Measurements from ENCODE around the gene MLLT1. TPM values are rescaled to one million over a fixed set of nuclear protein-coding genes. Genes with fewer than 3 reads are reported as not detected.

MLLT1 gene
- total and polyA plus RNA-seq, 8 donors: 19.6 to 37.5 (median 25.4) TPM

DNA sequence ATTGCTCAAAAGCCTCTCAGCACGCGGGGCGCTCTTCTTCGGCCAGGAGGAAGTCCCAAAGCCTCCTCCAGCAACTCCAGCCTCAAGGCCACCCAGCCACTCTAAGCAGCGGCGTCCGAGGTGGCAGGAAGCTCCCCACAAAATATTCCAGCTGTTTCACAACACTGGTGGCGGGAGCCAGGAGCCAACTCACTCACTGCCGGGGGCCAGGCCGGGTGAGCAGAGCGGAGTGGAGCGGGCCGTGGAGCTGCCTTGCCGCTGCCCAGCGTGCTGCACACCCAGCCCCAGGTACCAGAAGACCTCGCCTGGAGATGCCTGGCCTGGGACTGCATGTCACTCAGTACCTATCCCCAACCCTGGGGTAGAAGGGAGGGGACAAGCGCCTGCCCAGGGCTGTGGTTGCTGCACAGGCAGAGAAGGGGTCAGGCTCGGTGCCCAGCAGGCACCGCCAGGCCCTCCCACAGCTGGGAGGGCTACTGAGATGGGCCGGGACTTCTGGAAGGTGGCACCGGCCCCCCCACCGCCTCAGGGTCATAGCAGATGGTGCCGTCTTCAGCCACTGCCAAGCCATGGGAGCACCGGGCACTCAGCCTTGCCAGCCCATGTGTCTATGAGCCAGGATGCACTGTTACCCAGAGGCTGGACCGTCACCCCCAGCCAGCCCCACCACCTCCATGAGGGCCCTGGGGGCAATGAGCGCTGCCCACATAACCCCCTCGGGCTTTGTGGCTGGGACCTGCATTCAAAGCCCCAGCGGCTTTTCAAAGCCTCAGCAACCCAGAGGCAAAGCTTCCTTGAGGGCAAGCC is 59.2 kb downstream of the MLLT1 start:
- no peaks in the 10 kb centered on the region for H3K27me3 ChIP-seq
- H3K4me1 ChIP-seq: peaks cover 0 to 8% (median 4%) of the 10 kb centered on the region in 3 donors
- peak in 1 of 4 donors; percentile 4 for ATAC-seq
- 89% methylated on average over 28 of the region's 28 CpGs for WGBS, 2 donors
- no peak overlapping the region for H3K27ac ChIP-seq
- DNase-seq: peak in 1 of 6 donors; percentile 74
- intact Hi-C loops (cut with DNase I): no loop called here
- peaks cover 0 to 11% (median 0%) of the 10 kb centered on the region in 3 donors for H3K36me3 ChIP-seq
- H3K4me3 ChIP-seq: no peak overlapping the region
- no peak for FAIRE-seq
- no peaks in the 10 kb centered on the region for H3K9me3 ChIP-seq
- TF ChIP-seq, protein P1, sequence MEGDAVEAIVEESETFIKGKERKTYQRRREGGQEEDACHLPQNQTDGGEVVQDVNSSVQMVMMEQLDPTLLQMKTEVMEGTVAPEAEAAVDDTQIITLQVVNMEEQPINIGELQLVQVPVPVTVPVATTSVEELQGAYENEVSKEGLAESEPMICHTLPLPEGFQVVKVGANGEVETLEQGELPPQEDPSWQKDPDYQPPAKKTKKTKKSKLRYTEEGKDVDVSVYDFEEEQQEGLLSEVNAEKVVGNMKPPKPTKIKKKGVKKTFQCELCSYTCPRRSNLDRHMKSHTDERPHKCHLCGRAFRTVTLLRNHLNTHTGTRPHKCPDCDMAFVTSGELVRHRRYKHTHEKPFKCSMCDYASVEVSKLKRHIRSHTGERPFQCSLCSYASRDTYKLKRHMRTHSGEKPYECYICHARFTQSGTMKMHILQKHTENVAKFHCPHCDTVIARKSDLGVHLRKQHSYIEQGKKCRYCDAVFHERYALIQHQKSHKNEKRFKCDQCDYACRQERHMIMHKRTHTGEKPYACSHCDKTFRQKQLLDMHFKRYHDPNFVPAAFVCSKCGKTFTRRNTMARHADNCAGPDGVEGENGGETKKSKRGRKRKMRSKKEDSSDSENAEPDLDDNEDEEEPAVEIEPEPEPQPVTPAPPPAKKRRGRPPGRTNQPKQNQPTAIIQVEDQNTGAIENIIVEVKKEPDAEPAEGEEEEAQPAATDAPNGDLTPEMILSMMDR (IDR thresholded peaks at IDR 0.05): no peak

- peaks cover 0 to 8% (median 4%) of the 10 kb centered on the region in 3 donors for H3K4me1 ChIP-seq
- FAIRE-seq (no peak), ATAC-seq (no peak), DNase-seq (peak in 1 of 6 donors; percentile 72)
- no peak overlapping the region for H3K4me3 ChIP-seq
- H3K9me3 ChIP-seq: no peaks in the 10 kb centered on the region
- intact Hi-C loops (cut with DNase I): loop anchor here in 1 of 3 donors (5.0 kb wide), 1 partner anchor 83 kb away; no protein-coding TSS in a partner anchor
- peaks cover 0 to 11% (median 0%) of the 10 kb centered on the region in 3 donors for H3K36me3 ChIP-seq
- H3K27ac ChIP-seq: no peak overlapping the region
- TF ChIP-seq, protein P1 (IDR thresholded peaks at IDR 0.05): no peak
- 77% methylated on average over 24 of the region's 24 CpGs for WGBS, 2 donors
- no peaks in the 10 kb centered on the region for H3K27me3 ChIP-seq
These were observed 60.0 kb downstream of the MLLT1 start for GRCh38 chr19:6219586-6220290.

DNA sequence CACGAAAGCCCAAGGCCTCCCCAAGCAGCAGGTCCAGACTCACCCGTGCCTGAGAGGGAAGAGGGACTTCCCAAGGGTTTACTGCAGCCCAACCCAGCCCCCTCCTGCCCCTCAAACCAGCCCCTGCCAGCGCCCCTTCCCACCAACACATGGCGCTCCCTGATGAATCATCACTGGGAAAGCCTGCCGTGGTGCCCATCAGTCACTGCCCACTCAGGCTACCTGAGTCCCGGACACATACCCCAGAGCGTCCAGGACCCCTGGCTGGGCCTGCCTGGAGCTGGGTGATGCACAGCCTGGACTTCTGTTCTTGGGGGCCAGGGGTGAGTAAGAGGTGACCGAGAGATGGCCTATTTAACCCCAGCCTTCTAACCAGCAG is 60.6 kb downstream of the MLLT1 start:
- FAIRE-seq (no peak), ATAC-seq (no peak), DNase-seq (peak in 1 of 6 donors; percentile 64)
- TF ChIP-seq, protein P1 (IDR thresholded peaks at IDR 0.05): no peak
- Histone ChIP-seq H3K27ac (no peak overlapping the region), H3K4me3 (no peak overlapping the region), H3K36me3 (peaks cover 0 to 11% (median 0%) of the 10 kb centered on the region in 3 donors), H3K4me1 (peaks cover 0 to 8% (median 4%) of the 10 kb centered on the region in 3 donors), H3K9me3 (no peaks in the 10 kb centered on the region), H3K27me3 (no peaks in the 10 kb centered on the region)
- intact Hi-C loops (cut with DNase I): loop anchor here in 1 of 3 donors (5.0 kb wide), 1 partner anchor 83 kb away; no protein-coding TSS in a partner anchor
- 78 to 79% methylated on average over 8 of the region's 8 CpGs for WGBS, 2 donors

GRCh38 chr19:6218491-6219146 is 61.2 kb downstream of the MLLT1 start:
- TF ChIP-seq, protein P1 (IDR thresholded peaks at IDR 0.05): peak; percentile 95 to 97 (median 97)
- peaks cover 0 to 8% (median 4%) of the 10 kb centered on the region in 3 donors for H3K4me1 ChIP-seq
- intact Hi-C loops (cut with DNase I): loop anchor here in 1 of 3 donors (5.0 kb wide), 1 partner anchor 84 kb away; no protein-coding TSS in a partner anchor
- WGBS, 2 donors: 49 to 57% methylated on average over 18 of the region's 18 CpGs
- DNase-seq (peak; percentile 68 to 95 (median 86)), ATAC-seq (peak; percentile 65 to 79 (median 78)), FAIRE-seq (no peak)
- H3K27ac ChIP-seq: no peak overlapping the region
- peaks cover 0 to 11% (median 0%) of the 10 kb centered on the region in 3 donors for H3K36me3 ChIP-seq
- H3K27me3 ChIP-seq: no peaks in the 10 kb centered on the region
- H3K4me3 ChIP-seq: no peak overlapping the region
- no peaks in the 10 kb centered on the region for H3K9me3 ChIP-seq
